Measurements from ENCODE around the gene FZD7. TPM values are rescaled to one million over a fixed set of nuclear protein-coding genes. Genes with fewer than 3 reads are reported as not detected.

The FZD7 gene
- total RNA-seq, 1 experiment from 2014 or later: 14.6 TPM

- no peak for TF ChIP-seq REST (IDR thresholded peaks at IDR 0.05; ENCODE audit: low read depth)
- no peak for TF ChIP-seq SP1 (IDR thresholded peaks at IDR 0.05; ENCODE audit: low read depth)
- no peak for TF ChIP-seq ATF3 (IDR thresholded peaks at IDR 0.05)
- TF ChIP-seq MAX (IDR thresholded peaks at IDR 0.05): no peak
- TF ChIP-seq CBX3 (IDR thresholded peaks at IDR 0.05; ENCODE audit: low read depth): no peak
Measured at GRCh38 chr2:202074324-202074723, 40.7 kb downstream of the FZD7 start (continued).

GRCh38 chr2:202079310-202079709 is 45.7 kb downstream of the FZD7 start:
- ChIA-PET CTCF (no interaction called here), RAD21 (ENCODE audit: low non-redundant PET in 1 of 2, low total read pairs in 2 of 2, uncharacterized antibody in 2 of 2, unreplicated experiment in 2 of 2) (no interaction called here), POLR2A (no interaction called here)
- Histone ChIP-seq H3K4me3 (replicated peaks in 1 of 2; ENCODE audit: low read depth in 1 of 2, low read length in 2 of 2) (no peak overlapping the region), H3K36me3 (ENCODE audit: control insufficient read depth in 1 of 2, insufficient read depth in 2 of 2, low read length in 2 of 2) (no peaks in the 10 kb centered on the region), H2AFZ (ENCODE audit: low read depth, low read length, poor library complexity, severe bottlenecking) (no peak overlapping the region), H3K4me1 (ENCODE audit: control insufficient read depth in 1 of 2, insufficient read depth in 2 of 2, low read length in 2 of 2) (no peaks in the 10 kb centered on the region), H3K9me2 (ENCODE audit: insufficient read depth) (no peaks in the 10 kb centered on the region), H3K79me2 (ENCODE audit: insufficient read depth, low read length) (no peaks in the 10 kb centered on the region), H3K27ac (ENCODE audit: low read depth, low read length) (no peak overlapping the region), H3K4me2 (ENCODE audit: low read length) (no peak overlapping the region), H4K20me1 (ENCODE audit: insufficient read depth) (no peaks in the 10 kb centered on the region), H3K9ac (ENCODE audit: low read length) (no peak overlapping the region), H3K9me3 (ENCODE audit: control insufficient read depth in 1 of 2, insufficient read depth in 1 of 2, low read depth in 1 of 2, low read length in 2 of 2) (peaks cover 0 to 3% of the 10 kb centered on the region in 2 experiments; a peak in 1 of 4 replicates), H3K27me3 (ENCODE audit: insufficient read depth, low read length) (no peaks in the 10 kb centered on the region)
- ATAC-seq: no peak
- DNase-seq (ENCODE audit: low read depth, low spot score): no peak
- intact Hi-C loops (cut with micrococcal nuclease): no loop called here
- no TSS peak for BruUV-seq (replicated peaks)
- TF ChIP-seq EGR1 (IDR thresholded peaks at IDR 0.05; ENCODE audit: low read depth) (no peak), FOSL1 (IDR thresholded peaks at IDR 0.05; ENCODE audit: low read depth) (no peak)

Data from HCT116 (cell line).